HG03460 (cell line): Measurements from ENCODE around the gene FAM107B.
"Not testable (repeated sequence)": the region's sequence is repeated elsewhere in the genome, so short reads cannot be mapped to it uniquely, and the experiment has no call there.

ENCODE experiments used
- ATAC-seq: cut with Tn5 transposase; IDR thresholded peaks from one replicate; pipeline ENCODE4 v1.9.1; 2021; ENCODE audit not compliant: unreplicated experiment

The FAM107B gene

GRCh38 chr10:14667280-14667679, 107.4 kb downstream of the FAM107B start:
- no peak for ATAC-seq

- no peak for ATAC-seq
These were observed 108.5 kb downstream of the FAM107B start for GRCh38 chr10:14665865-14666857.

- no peak for ATAC-seq
These were observed 109.4 kb downstream of the FAM107B start for GRCh38 chr10:14665304-14665703.

GRCh38 chr10:14664345-14664744, 110.4 kb downstream of the FAM107B start:
- ATAC-seq, result no peak

GRCh38 chr10:14661818-14662217, 112.9 kb downstream of the FAM107B start:
- ATAC-seq, result no peak

GRCh38 chr10:14660831-14661230, 113.9 kb downstream of the FAM107B start:
- no peak for ATAC-seq

GRCh38 chr10:14659626-14660196, 115.0 kb downstream of the FAM107B start:
- ATAC-seq, result peak; percentile 81

- ATAC-seq, result not testable (repeated sequence)
These were observed 115.6 kb downstream of the FAM107B start for GRCh38 chr10:14659137-14659536.

GRCh38 chr10:14658331-14659127, 116.2 kb downstream of the FAM107B start:
- no peak for ATAC-seq

GRCh38 chr10:14656052-14656730, 118.5 kb downstream of the FAM107B start:
- ATAC-seq, result no peak

- ATAC-seq, result no peak
These were observed 119.8 kb downstream of the FAM107B start for GRCh38 chr10:14654821-14655382.

- ATAC-seq, result no peak
These were observed 121.2 kb downstream of the FAM107B start for GRCh38 chr10:14653271-14654161.

GRCh38 chr10:14652816-14653215, 121.9 kb downstream of the FAM107B start:
- ATAC-seq, result no peak

- no peak for ATAC-seq
These were observed 122.6 kb downstream of the FAM107B start for GRCh38 chr10:14652067-14652466.

- no peak for ATAC-seq
These were observed 125.0 kb downstream of the FAM107B start for GRCh38 chr10:14649739-14650138.

- no peak for ATAC-seq
These were observed 125.8 kb downstream of the FAM107B start for GRCh38 chr10:14648946-14649345.

- peak; percentile 93 for ATAC-seq
These were observed 126.5 kb downstream of the FAM107B start for GRCh38 chr10:14648005-14648765.

- peak; percentile 42 for ATAC-seq
These were observed 129.3 kb downstream of the FAM107B start for GRCh38 chr10:14645239-14645960.
